Suprapubic skin (tissue), 4 donors: ENCODE data around the gene CYP4X1. TPM values are rescaled to one million over a fixed set of nuclear protein-coding genes. Genes with fewer than 3 reads are reported as not detected.
"Not testable (repeated sequence)": the region's sequence is repeated elsewhere in the genome, so short reads cannot be mapped to it uniquely, and the experiment has no call there.

Source experiments
- DNase-seq, 2 donors: peaks; one replicate each; pipeline ENCODE4 v3.0.0-alpha.2; 2019; ENCODE audit warnings: low spot score in 2 of 2
- H3K27ac ChIP-seq: fragments of 200-600 bp; sonication (generic); one replicate; pipeline ENCODE4 v1.5.1; 2019
- H3K27me3 ChIP-seq: fragments of 200-600 bp; sonication (generic); one replicate; pipeline ENCODE4 v1.5.1; 2019
- H3K36me3 ChIP-seq: fragments of 200-600 bp; sonication (generic); one replicate; pipeline ENCODE4 v1.5.1; 2019
- H3K4me1 ChIP-seq: fragments of 200-600 bp; sonication (generic); one replicate; pipeline ENCODE4 v1.5.1; 2019
- H3K4me3 ChIP-seq: fragments of 200-600 bp; sonication (generic); one replicate; pipeline ENCODE4 v1.5.1; 2019; ENCODE audit warnings: mild to moderate bottlenecking
- H3K9me3 ChIP-seq: fragments of 200-600 bp; sonication (generic); one replicate; pipeline ENCODE4 v1.5.1; 2019
- CTCF ChIP-seq, 2 donors: fragments of 200-600 bp in 1 of 2; fragments of 450-650 bp in 1 of 2; sonication (generic) in 1 of 2; IDR thresholded peaks; one replicate each; pipeline ENCODE4 v1.5.1; 2016 to 2019; ENCODE audit warnings: antibody characterized with exemption in 2 of 2, mild to moderate bottlenecking in 1 of 2, moderate library complexity in 1 of 2
- EP300 ChIP-seq: sonication (generic); formaldehyde crosslinking; IDR thresholded peaks from one replicate; pipeline ENCODE4 v1.6.1; 2017; ENCODE audit warnings: antibody characterized with exemption
- POLR2A ChIP-seq, 2 donors: fragments of 450-650 bp; IDR thresholded peaks; one replicate each; pipeline ENCODE4 v1.6.1; 2017; ENCODE audit warnings: antibody characterized with exemption in 2 of 2, mild to moderate bottlenecking in 2 of 2, moderate library complexity in 2 of 2
- POLR2AphosphoS5 ChIP-seq, 3 donors: sonication (generic); formaldehyde crosslinking; IDR thresholded peaks; one replicate each; pipeline ENCODE4 v1.6.1; 2017; ENCODE audit warnings: antibody characterized with exemption in 3 of 3
- WGBS: methylation state at CpG from one replicate; pipeline ENCODE4 v1.1.5; 2018; 5-methylcytosine and 5-hydroxymethylcytosine counted together
- total RNA-seq, 4 donors: library from RNA; depleted of rRNA; stranded (reverse); fragments of >200 nt; gene quantifications; one replicate each; pipeline ENCODE4 v1.1.0, GENCODE V29; 2016

Gene CYP4X1
- total RNA-seq, 4 donors from 2014 or later: 6.2 to 41.8 (median 11.2) TPM

DNA sequence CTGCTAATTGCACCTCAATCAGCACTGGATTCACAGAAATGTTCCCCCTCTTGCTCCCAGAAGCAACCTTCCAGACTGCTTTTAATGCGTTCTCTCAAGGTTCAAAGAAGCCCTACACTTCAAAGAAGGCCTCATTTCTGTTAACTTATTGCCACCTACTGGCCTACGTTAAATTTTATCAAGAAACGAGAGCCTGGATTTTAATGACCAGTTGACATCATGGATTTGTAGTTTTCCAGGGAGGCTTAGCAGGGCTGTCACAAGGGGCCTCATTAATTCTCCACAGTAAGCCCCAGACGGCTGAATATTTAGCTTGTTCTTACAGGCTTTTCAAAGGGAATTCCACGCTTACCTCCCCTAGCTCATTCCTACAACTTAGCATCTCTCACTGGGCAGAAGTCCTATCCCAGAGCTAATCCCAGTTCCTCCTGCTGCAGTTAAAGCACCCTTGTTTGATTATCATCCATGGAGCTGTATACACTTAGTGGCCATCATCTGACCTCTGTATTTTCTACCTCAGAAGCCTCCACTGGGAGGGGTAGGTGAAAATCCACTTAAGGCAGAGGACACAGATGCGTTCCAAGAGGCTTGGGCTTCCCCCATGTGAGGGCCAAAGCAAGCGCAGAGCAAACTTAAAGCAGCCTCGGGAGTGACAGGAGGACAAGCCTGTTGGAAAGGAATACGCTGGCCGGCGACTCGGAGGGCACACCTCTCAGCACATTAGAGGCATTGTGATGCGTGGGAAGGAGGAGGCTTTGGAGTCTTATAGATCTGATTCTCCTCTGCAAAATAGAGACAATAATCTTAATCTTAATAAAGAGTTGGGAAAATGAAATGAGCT is 32.2 kb upstream of the CYP4X1 start:
- H3K4me3 ChIP-seq: no peak overlapping the region
- H3K36me3 ChIP-seq: no peaks in the 10 kb centered on the region
- no peaks in the 10 kb centered on the region for H3K9me3 ChIP-seq
- WGBS: 49% methylated on average over 13 of the region's 13 CpGs
- DNase-seq: no peak
- H3K4me1 ChIP-seq: no peaks in the 10 kb centered on the region
- TF ChIP-seq POLR2AphosphoS5 (IDR thresholded peaks at IDR 0.05) (no peak), EP300 (no peak), POLR2A (IDR thresholded peaks at IDR 0.05) (no peak), CTCF (IDR thresholded peaks at IDR 0.05) (no peak)
- no peaks in the 10 kb centered on the region for H3K27me3 ChIP-seq
- no peak overlapping the region for H3K27ac ChIP-seq

- DNase-seq: no peak
- H3K27ac ChIP-seq: no peak overlapping the region
- H3K4me3 ChIP-seq: no peak overlapping the region
- H3K4me1 ChIP-seq: no peaks in the 10 kb centered on the region
- TF ChIP-seq POLR2A (IDR thresholded peaks at IDR 0.05) (no peak), CTCF (IDR thresholded peaks at IDR 0.05) (no peak), EP300 (no peak), POLR2AphosphoS5 (IDR thresholded peaks at IDR 0.05) (no peak)
- H3K36me3 ChIP-seq: no peaks in the 10 kb centered on the region
- WGBS: 47% methylated on average over 3 of the region's 3 CpGs
- H3K27me3 ChIP-seq: no peaks in the 10 kb centered on the region
- no peaks in the 10 kb centered on the region for H3K9me3 ChIP-seq
These were observed 26.7 kb upstream of the CYP4X1 start for GRCh38 chr1:46996659-46997281.

GRCh38 chr1:47002211-47002610 is 21.3 kb upstream of the CYP4X1 start:
- no peak for DNase-seq
- TF ChIP-seq POLR2AphosphoS5 (IDR thresholded peaks at IDR 0.05): no peak
- TF ChIP-seq EP300: no peak
- peak in 1 of 2 donors; percentile 47 for TF ChIP-seq CTCF (IDR thresholded peaks at IDR 0.05)
- WGBS: 19% methylated on average over 1 of the region's 1 CpG
- Histone ChIP-seq H3K4me3 (no peak overlapping the region), H3K27ac (no peak overlapping the region), H3K27me3 (no peaks in the 10 kb centered on the region), H3K36me3 (no peaks in the 10 kb centered on the region), H3K4me1 (no peaks in the 10 kb centered on the region), H3K9me3 (no peaks in the 10 kb centered on the region)

DNA sequence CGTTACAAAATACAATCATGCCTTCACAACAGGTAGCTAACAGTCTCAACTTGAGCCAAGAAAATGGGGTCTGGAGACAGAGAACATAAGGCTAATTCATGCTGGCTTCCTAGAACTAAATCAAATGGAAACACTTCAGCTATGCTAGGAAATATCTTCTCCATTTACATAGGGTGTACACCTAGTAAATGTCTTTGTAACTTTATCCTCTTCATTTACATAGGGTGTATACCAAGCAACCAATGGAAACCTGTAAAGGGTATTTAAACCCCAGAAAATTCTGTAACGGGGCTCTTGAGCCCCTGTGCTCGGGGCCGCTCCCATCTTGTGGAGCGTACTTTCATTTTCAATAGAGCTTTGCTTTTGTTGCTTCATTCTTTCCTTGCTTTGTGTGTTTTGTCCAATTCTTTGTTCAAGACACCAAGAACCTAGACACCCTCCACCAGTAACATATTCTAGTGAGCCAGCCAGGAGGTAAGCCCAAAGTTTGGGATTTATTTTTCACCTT is 19.5 kb upstream of the CYP4X1 start:
- Histone ChIP-seq H3K4me1 (no peaks in the 10 kb centered on the region), H3K27ac (no peak overlapping the region), H3K9me3 (no peaks in the 10 kb centered on the region), H3K36me3 (no peaks in the 10 kb centered on the region), H3K27me3 (no peaks in the 10 kb centered on the region), H3K4me3 (no peak overlapping the region)
- TF ChIP-seq CTCF (IDR thresholded peaks at IDR 0.05): no peak
- no peak for TF ChIP-seq EP300
- no peak for TF ChIP-seq POLR2A (IDR thresholded peaks at IDR 0.05)
- no peak for TF ChIP-seq POLR2AphosphoS5 (IDR thresholded peaks at IDR 0.05)
- DNase-seq: no peak
- WGBS: 77% methylated on average over 5 of the region's 5 CpGs

DNA sequence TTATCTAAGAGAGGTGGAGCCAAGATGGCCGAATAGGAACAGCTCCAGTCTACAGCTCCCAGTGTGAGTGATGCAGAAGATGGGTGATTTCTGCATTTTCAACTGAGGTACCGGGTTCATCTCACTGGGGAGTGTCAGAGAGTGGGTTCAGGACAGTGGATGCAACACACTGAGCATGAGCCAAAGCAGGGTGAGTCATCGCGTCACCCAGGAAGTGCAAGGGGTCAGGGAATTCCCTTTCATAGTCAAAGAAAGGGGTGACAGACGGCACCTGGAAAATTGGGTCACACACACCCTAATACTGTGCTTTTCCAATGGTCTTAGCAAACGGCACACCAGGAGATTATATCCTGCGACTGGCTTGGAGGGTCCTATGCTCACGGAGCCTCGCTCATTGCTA is 17.0 kb upstream of the CYP4X1 start:
- not testable (repeated sequence) for H3K27ac ChIP-seq, H3K27me3 ChIP-seq, H3K36me3 ChIP-seq, H3K4me3 ChIP-seq, H3K4me1 ChIP-seq, H3K9me3 ChIP-seq, DNase-seq
- 87% methylated on average over 9 of the region's 9 CpGs for WGBS
